ENCODE data around the gene LCN10. TPM values are rescaled to one million over a fixed set of nuclear protein-coding genes. Genes with fewer than 3 reads are reported as not detected.

LCN10 gene
- total RNA-seq (2014; rRNA removed; shearing (Covaris generic)) = not detected in 2 replicates
- not detected in 2 replicates for polyA plus RNA-seq (2016; fragmentation: Nextera tagmentation; extraction: Ambion mirVana)

- DNase-seq = no peak
- in situ Hi-C loops (cut with MboI) = no loop called here
These were observed at the start of gene LCN10 for GRCh38 chr9:136742591-136743391. Gene LCN10 (minus strand): TSS chr9:136742940. CDS start chr9:136742903, 37 bp downstream.

GRCh38 chr9:136791516-136792276, 49.0 kb upstream of the LCN10 start:
- TF ChIP-seq EZH2 (IDR thresholded peaks at IDR 0.05; ENCODE audit: insufficient read depth, poor library complexity, severe bottlenecking) (no peak), EZH2phosphoT487 (IDR thresholded peaks at IDR 0.05; ENCODE audit: insufficient read depth, low read depth) (no peak)

More at GRCh38 chr9:136742591-136743391, at the start of gene LCN10:
- no peaks in the 10 kb centered on the region for H3F3A ChIP-seq (ENCODE audit: insufficient read depth)
- H3K27me3 ChIP-seq (replicated peaks; ENCODE audit: insufficient read depth) = peaks cover 19% of the 10 kb centered on the region
- no peaks in the 10 kb centered on the region for H3K4me1 ChIP-seq (ENCODE audit: insufficient read depth)
- no peaks in the 10 kb centered on the region for H3K9me2 ChIP-seq (ENCODE audit: insufficient read depth)
- H3K9me3 ChIP-seq (ENCODE audit: low read depth) = no peaks in the 10 kb centered on the region
- no peak within 1 kb of the TSS for H3K4me3 ChIP-seq
- H3K36me3 ChIP-seq (ENCODE audit: low read depth) = no peaks in the 10 kb centered on the region
- H3K27ac ChIP-seq = no peak within 1 kb of the TSS
- H3K79me2 ChIP-seq (ENCODE audit: insufficient read depth) = no peaks in the 10 kb centered on the region
- no peak for TF ChIP-seq EZH2 (IDR thresholded peaks at IDR 0.05; ENCODE audit: insufficient read depth, poor library complexity, severe bottlenecking)
- no peak for TF ChIP-seq EZH2phosphoT487 (IDR thresholded peaks at IDR 0.05; ENCODE audit: insufficient read depth, low read depth)
- no peaks in the 10 kb centered on the region for H4K20me1 ChIP-seq (ENCODE audit: insufficient read depth)
- H2AFZ ChIP-seq = no peak within 1 kb of the TSS
- H3K9ac ChIP-seq = no peak within 1 kb of the TSS
- no peak within 1 kb of the TSS for H3K4me2 ChIP-seq (ENCODE audit: unreplicated experiment)
- 44 to 49% methylated on average over 22 to 24 of the region's 25 CpGs for WGBS, 2 experiments (ENCODE audit: low coverage in 1 of 2, low lambda C conversion rate in 2 of 2, missing lambda C conversion rate in 2 of 2)

GRCh38 chr9:136790640-136791515, 48.1 kb upstream of the LCN10 start, which contains the start of gene TMEM141:
Gene TMEM141 (plus strand): TSS chr9:136791344. CDS start chr9:136791371, 27 bp downstream.
- H3K9ac ChIP-seq = peak within 1 kb of the TSS; percentile 75
- H3K79me2 ChIP-seq (ENCODE audit: insufficient read depth) = 0 out of 2 replicates have a peak, but pooled peaks cover 5% of the 10 kb centered on the region
- H3F3A ChIP-seq (ENCODE audit: insufficient read depth) = peaks cover 4% of the 10 kb centered on the region; the same call in 1 of the 2 replicates
- H3K4me2 ChIP-seq (ENCODE audit: unreplicated experiment) = peak within 1 kb of the TSS; percentile 81
- TF ChIP-seq EZH2 (IDR thresholded peaks at IDR 0.05; ENCODE audit: insufficient read depth, poor library complexity, severe bottlenecking) = no peak
- no peak for TF ChIP-seq EZH2phosphoT487 (IDR thresholded peaks at IDR 0.05; ENCODE audit: insufficient read depth, low read depth)
- peak within 1 kb of the TSS; percentile 84 for H3K4me3 ChIP-seq
- no peaks in the 10 kb centered on the region for H4K20me1 ChIP-seq (ENCODE audit: insufficient read depth)
- peaks cover 4% of the 10 kb centered on the region; the same call in 1 of the 2 replicates for H3K27me3 ChIP-seq (replicated peaks; ENCODE audit: insufficient read depth)
- no peaks in the 10 kb centered on the region for H3K36me3 ChIP-seq (ENCODE audit: low read depth)
- peak within 1 kb of the TSS; percentile 46 for H3K27ac ChIP-seq
- peak; percentile 100 for DNase-seq
- H3K4me1 ChIP-seq (ENCODE audit: insufficient read depth) = peaks cover 5% of the 10 kb centered on the region
- WGBS, 2 experiments (ENCODE audit: low coverage in 1 of 2, low lambda C conversion rate in 2 of 2, missing lambda C conversion rate in 2 of 2) = 0 to 3% methylated on average over 18 to 56 of the region's 70 CpGs
- in situ Hi-C loops (cut with MboI) = no loop called here
- peak within 1 kb of the TSS; percentile 80 for H2AFZ ChIP-seq
- no peaks in the 10 kb centered on the region for H3K9me2 ChIP-seq (ENCODE audit: insufficient read depth)
- H3K9me3 ChIP-seq (ENCODE audit: low read depth) = no peaks in the 10 kb centered on the region

More at GRCh38 chr9:136791516-136792276, 49.0 kb upstream of the LCN10 start:
- peak overlapping the region; percentile 80 for H2AFZ ChIP-seq
- peak overlapping the region; percentile 74 for H3K4me2 ChIP-seq (ENCODE audit: unreplicated experiment)
- WGBS, 2 experiments (ENCODE audit: low coverage in 1 of 2, low lambda C conversion rate in 2 of 2, missing lambda C conversion rate in 2 of 2) = 2 to 4% methylated on average over 25 to 28 of the region's 29 CpGs
- H3K4me1 ChIP-seq (ENCODE audit: insufficient read depth) = peaks cover 5% of the 10 kb centered on the region
- peak overlapping the region; percentile 84 for H3K4me3 ChIP-seq
- no peaks in the 10 kb centered on the region for H4K20me1 ChIP-seq (ENCODE audit: insufficient read depth)
- H3K9me2 ChIP-seq (ENCODE audit: insufficient read depth) = no peaks in the 10 kb centered on the region
- H3K79me2 ChIP-seq (ENCODE audit: insufficient read depth) = 0 out of 2 replicates have a peak, but pooled peaks cover 5% of the 10 kb centered on the region
- H3K27ac ChIP-seq = peak overlapping the region; percentile 27; the same call in 1 of the 2 replicates
- H3K9me3 ChIP-seq (ENCODE audit: low read depth) = no peaks in the 10 kb centered on the region
- in situ Hi-C loops (cut with MboI) = no loop called here
- H3K9ac ChIP-seq = peak overlapping the region; percentile 75
- peaks cover 8% of the 10 kb centered on the region; the same call in 1 of the 2 replicates for H3K27me3 ChIP-seq (replicated peaks; ENCODE audit: insufficient read depth)
- DNase-seq = peak; percentile 43
- H3K36me3 ChIP-seq (ENCODE audit: low read depth) = no peaks in the 10 kb centered on the region
- peaks cover 4% of the 10 kb centered on the region; the same call in 1 of the 2 replicates for H3F3A ChIP-seq (ENCODE audit: insufficient read depth)
